HFFc6 (cell line): Measurements from ENCODE around the gene PDCD4. TPM values are rescaled to one million over a fixed set of nuclear protein-coding genes. Genes with fewer than 3 reads are reported as not detected.
"Not testable (repeated sequence)": the region's sequence is repeated elsewhere in the genome, so short reads cannot be mapped to it uniquely, and the experiment has no call there.

ENCODE experiments used
- DNase-seq: peaks from one replicate; pipeline ENCODE4 v3.0.0-alpha.2; 2018
- H3K27ac Mint-ChIP-seq: 2 replicates; pipeline ENCODE4 v1.8.0; 2020; ENCODE audit warnings: mild to moderate bottlenecking, mixed read lengths
- H3K27me3 Mint-ChIP-seq: 2 replicates; pipeline ENCODE4 v1.8.0; 2021; ENCODE audit warnings: mild to moderate bottlenecking, moderate library complexity, mixed read lengths; ENCODE audit not compliant: insufficient read depth
- H3K36me3 Mint-ChIP-seq: 2 replicates; pipeline ENCODE4 v1.8.0; 2021; ENCODE audit warnings: low read depth, mixed read lengths
- H3K4me1 Mint-ChIP-seq: 2 replicates; pipeline ENCODE4 v1.8.0; 2020; ENCODE audit warnings: low read depth, mixed read lengths
- H3K4me3 Mint-ChIP-seq: 2 replicates; pipeline ENCODE4 v1.8.0; 2020; ENCODE audit warnings: mild to moderate bottlenecking, moderate library complexity, mixed read lengths
- H3K9me3 Mint-ChIP-seq: 2 replicates; pipeline ENCODE4 v1.8.0; 2020; ENCODE audit warnings: mild to moderate bottlenecking, mixed read lengths
- CTCF ChIP-seq: fragments of 200-600 bp; sonication (generic); IDR thresholded peaks from 2 replicates; pipeline ENCODE4 v1.5.0; 2021; ENCODE audit warnings: antibody characterized with exemption, mild to moderate bottlenecking
- total RNA-seq, 6 experiments: library from RNA; stranded (reverse); fragmentation: NEBNext Ultra II Directional; extraction: Animal tissue kit (Norgen Biotek cat#: 25700); gene quantifications; 2 replicates in 1 of 6; 3 replicates in 5 of 6; pipeline ENCODE4 v1.2.3, GENCODE V29; 2021

The PDCD4 gene
- total RNA-seq, 6 experiments from 2014 or later, result 56.0 to 85.6 (median 72.8) TPM

- H3K27ac Mint-ChIP-seq, result no peak overlapping the region
- DNase-seq, result no peak
- H3K9me3 Mint-ChIP-seq, result no peaks in the 10 kb centered on the region
- H3K4me3 Mint-ChIP-seq, result no peak overlapping the region
- peaks cover 64% of the 10 kb centered on the region for H3K4me1 Mint-ChIP-seq
- TF ChIP-seq CTCF, result no peak
- H3K36me3 Mint-ChIP-seq, result no peaks in the 10 kb centered on the region
- H3K27me3 Mint-ChIP-seq, result no peaks in the 10 kb centered on the region
These were observed 8.4 kb upstream of the PDCD4 start for GRCh38 chr10:110863361-110863760.

DNA sequence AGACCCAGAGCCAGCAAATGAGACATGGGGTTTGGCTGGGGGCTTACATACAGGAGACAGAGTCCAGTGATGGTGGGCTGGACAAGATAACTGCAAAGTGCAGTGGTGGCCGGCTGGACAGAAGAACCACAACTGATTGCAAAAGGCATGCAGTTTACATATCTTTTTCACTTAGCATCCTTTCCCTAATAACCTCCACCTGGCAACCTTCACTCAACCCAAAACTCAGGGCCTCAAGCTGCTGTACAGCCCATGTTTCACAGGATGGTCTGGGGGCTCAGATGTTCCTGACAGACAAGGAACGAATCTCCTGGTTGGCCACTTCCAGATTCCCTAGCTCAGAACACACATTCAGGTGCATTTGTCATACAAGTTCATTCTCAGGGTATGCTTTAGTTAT lies 7.8 kb upstream of the PDCD4 start:
- H3K4me1 Mint-ChIP-seq, result peaks cover 62% of the 10 kb centered on the region
- no peak overlapping the region for H3K27ac Mint-ChIP-seq
- no peaks in the 10 kb centered on the region for H3K9me3 Mint-ChIP-seq
- TF ChIP-seq CTCF, result no peak
- no peak overlapping the region for H3K4me3 Mint-ChIP-seq
- DNase-seq, result no peak
- H3K27me3 Mint-ChIP-seq, result no peaks in the 10 kb centered on the region
- H3K36me3 Mint-ChIP-seq, result no peaks in the 10 kb centered on the region

- H3K4me1 Mint-ChIP-seq, result peaks cover 56% of the 10 kb centered on the region
- peak overlapping the region; percentile 55 for H3K4me3 Mint-ChIP-seq
These were observed 7.0 kb upstream of the PDCD4 start for GRCh38 chr10:110864662-110865140.

GRCh38 chr10:110865186-110865808 lies 6.4 kb upstream of the PDCD4 start:
- Mint-ChIP-seq H3K9me3 (no peaks in the 10 kb centered on the region), H3K36me3 (no peaks in the 10 kb centered on the region), H3K4me1 (peaks cover 50% of the 10 kb centered on the region), H3K27ac (peak overlapping the region; percentile 72), H3K27me3 (peaks cover under 1% of the 10 kb centered on the region; the same call in 1 of the 2 replicates), H3K4me3 (peak overlapping the region; percentile 55)
- no peak for TF ChIP-seq CTCF
- peak; percentile 67 for DNase-seq

More at GRCh38 chr10:110864662-110865140, 7.0 kb upstream of the PDCD4 start:
- no peaks in the 10 kb centered on the region for H3K9me3 Mint-ChIP-seq
- H3K27me3 Mint-ChIP-seq, result no peaks in the 10 kb centered on the region
- DNase-seq, result no peak
- no peaks in the 10 kb centered on the region for H3K36me3 Mint-ChIP-seq
- no peak for TF ChIP-seq CTCF
- peak overlapping the region; percentile 72 for H3K27ac Mint-ChIP-seq

GRCh38 chr10:110865809-110866482 lies 5.8 kb upstream of the PDCD4 start:
- peak overlapping the region; percentile 55 for H3K4me3 Mint-ChIP-seq
- peaks cover 2% of the 10 kb centered on the region; the same call in 1 of the 2 replicates for H3K27me3 Mint-ChIP-seq
- no peak for DNase-seq
- H3K4me1 Mint-ChIP-seq, result peaks cover 50% of the 10 kb centered on the region
- H3K27ac Mint-ChIP-seq, result peak overlapping the region; percentile 72
- H3K9me3 Mint-ChIP-seq, result no peaks in the 10 kb centered on the region
- H3K36me3 Mint-ChIP-seq, result no peaks in the 10 kb centered on the region
- TF ChIP-seq CTCF, result no peak

- H3K4me3 Mint-ChIP-seq, DNase-seq, H3K27me3 Mint-ChIP-seq, H3K9me3 Mint-ChIP-seq, H3K36me3 Mint-ChIP-seq: not testable (repeated sequence)
- peaks cover 52% of the 10 kb centered on the region for H3K4me1 Mint-ChIP-seq
- H3K27ac Mint-ChIP-seq, result peak overlapping the region; percentile 25; the same call in 1 of the 2 replicates
These were observed 4.5 kb upstream of the PDCD4 start for GRCh38 chr10:110867011-110867806.
